VCaP (cell line): ENCODE results near the gene TSPAN18.

Source experiments
- H3K27ac ChIP-seq: fragments of 450-650 bp; 2 replicates; pipeline ENCODE4 v1.5.1; 2017
- CTCF ChIP-seq: fragments of 450-650 bp; conservative IDR thresholded peaks from 2 replicates; pipeline ENCODE4 v1.5.1; 2017; ENCODE audit warnings: mild to moderate bottlenecking, moderate library complexity

TSPAN18 gene

GRCh38 chr11:44732564-44732963 is 5.8 kb downstream of the TSPAN18 start:
- no peak overlapping the region for H3K27ac ChIP-seq
- no peak for TF ChIP-seq CTCF

GRCh38 chr11:44733877-44734276 is 7.1 kb downstream of the TSPAN18 start:
- no peak for TF ChIP-seq CTCF
- H3K27ac ChIP-seq = no peak overlapping the region

- no peak for TF ChIP-seq CTCF
- H3K27ac ChIP-seq = no peak overlapping the region
Measured at GRCh38 chr11:44734843-44735381, 8.2 kb downstream of the TSPAN18 start.

- H3K27ac ChIP-seq = no peak overlapping the region
- no peak for TF ChIP-seq CTCF
Measured at GRCh38 chr11:44736791-44737190, 10.0 kb downstream of the TSPAN18 start.

- no peak overlapping the region for H3K27ac ChIP-seq
- no peak for TF ChIP-seq CTCF
Measured at GRCh38 chr11:44737245-44738085, 10.7 kb downstream of the TSPAN18 start.

- TF ChIP-seq CTCF = no peak
- no peak overlapping the region for H3K27ac ChIP-seq
Measured at GRCh38 chr11:44738791-44739190, 12.0 kb downstream of the TSPAN18 start.

- no peak for TF ChIP-seq CTCF
- no peak overlapping the region for H3K27ac ChIP-seq
Measured at GRCh38 chr11:44740967-44741366, 14.2 kb downstream of the TSPAN18 start.
